Activated CD8-positive, alpha-beta memory T cell treated with anti-CD3 and anti-CD28 coated beads, Interleukin-2, amount 50 U/mL, for 48 hours (primary cell): ENCODE measurements around the gene ZNF277.
"Not testable (repeated sequence)": the region's sequence is repeated elsewhere in the genome, so short reads cannot be mapped to it uniquely, and the experiment has no call there.

Experiments
- DNase-seq: peaks from one replicate; pipeline ENCODE4 v3.0.0-alpha.2; 2020

The ZNF277 gene

DNA sequence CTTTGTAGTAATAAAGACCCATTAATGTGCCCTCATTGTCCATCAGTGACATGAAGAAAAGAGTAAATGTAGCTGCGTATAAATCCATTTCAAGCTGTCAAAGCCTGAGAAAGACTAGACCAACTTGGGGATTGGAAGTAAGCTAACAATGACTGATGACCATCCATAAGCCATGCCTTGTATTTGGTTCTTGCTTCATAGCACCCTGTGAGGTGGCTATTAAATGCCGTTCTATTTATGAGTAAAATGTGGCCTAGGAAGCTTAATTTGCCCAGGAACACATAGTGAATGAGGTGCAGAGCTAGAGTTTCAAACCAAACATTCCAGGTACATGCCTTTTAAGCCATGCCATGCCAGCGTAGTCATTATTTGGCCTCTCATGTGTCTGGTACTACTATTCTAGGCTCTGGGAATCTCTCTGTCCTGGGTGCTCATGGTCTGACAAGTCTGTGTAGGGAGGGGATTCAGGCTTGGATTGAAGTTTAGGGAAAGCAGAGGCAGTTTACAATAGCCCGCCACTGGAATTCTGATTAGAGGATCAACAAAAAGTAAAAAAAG is 92.1 kb downstream of the ZNF277 start:
- no peak for DNase-seq

- DNase-seq, result no peak
These were observed 93.6 kb downstream of the ZNF277 start for GRCh38 chr7:112300072-112300471.

DNA sequence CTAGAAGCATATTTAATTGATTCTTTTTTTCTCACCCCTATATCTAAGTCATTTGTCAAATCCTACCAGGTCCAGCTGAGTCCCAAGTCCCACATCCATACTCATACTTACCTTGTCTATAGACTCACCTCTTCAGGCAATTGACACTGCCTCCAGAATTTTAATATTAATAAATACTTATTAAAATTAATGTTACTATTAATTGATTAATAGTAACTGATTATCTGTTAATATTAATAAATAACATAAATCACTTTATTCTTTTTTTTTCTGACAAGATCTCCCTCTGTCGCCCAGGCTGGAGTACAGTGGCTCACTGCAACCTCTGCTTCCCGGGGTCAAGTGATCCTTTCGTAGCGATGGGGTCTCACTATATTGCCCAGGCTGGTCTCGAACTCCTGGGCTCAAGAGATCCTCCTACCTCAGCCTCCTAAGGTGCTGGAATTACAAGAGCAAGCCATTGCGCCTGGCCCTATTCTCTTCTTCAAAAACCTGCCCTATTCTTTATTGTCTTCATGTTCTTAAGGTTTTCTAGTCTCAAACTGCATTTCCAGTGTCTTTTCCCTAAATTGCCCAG is 94.4 kb downstream of the ZNF277 start:
- DNase-seq, result no peak

GRCh38 chr7:112302566-112302965 is 96.1 kb downstream of the ZNF277 start:
- DNase-seq, result no peak

- no peak for DNase-seq
These were observed 100.4 kb downstream of the ZNF277 start for GRCh38 chr7:112306903-112307302.

GRCh38 chr7:112307506-112307905 is 101.0 kb downstream of the ZNF277 start:
- no peak for DNase-seq

DNA sequence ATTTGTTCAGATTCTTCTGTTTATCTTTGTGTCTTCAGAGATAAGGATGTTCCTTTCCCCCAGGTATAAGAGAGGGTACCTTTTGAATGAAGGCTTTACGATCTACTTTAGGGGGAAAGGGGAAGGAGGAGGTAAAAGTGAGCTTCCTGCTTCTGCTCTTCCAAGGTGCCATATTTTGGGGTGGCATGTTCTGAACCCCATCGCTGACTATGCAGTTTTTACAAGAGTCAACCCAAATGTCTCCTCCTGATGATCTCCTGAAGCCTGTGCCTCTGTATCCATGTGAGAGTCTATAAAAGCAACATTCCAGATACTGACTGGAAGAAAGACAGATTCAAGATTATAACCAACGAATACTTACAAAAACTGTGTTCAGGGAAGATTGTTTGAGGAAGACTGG is 102.5 kb downstream of the ZNF277 start:
- DNase-seq, result no peak

- not testable (repeated sequence) for DNase-seq
These were observed 110.3 kb downstream of the ZNF277 start for GRCh38 chr7:112316803-112317202.

GRCh38 chr7:112322070-112322469 is 115.6 kb downstream of the ZNF277 start:
- no peak for DNase-seq

- DNase-seq, result no peak
These were observed 121.1 kb downstream of the ZNF277 start for GRCh38 chr7:112327566-112327965.

DNA sequence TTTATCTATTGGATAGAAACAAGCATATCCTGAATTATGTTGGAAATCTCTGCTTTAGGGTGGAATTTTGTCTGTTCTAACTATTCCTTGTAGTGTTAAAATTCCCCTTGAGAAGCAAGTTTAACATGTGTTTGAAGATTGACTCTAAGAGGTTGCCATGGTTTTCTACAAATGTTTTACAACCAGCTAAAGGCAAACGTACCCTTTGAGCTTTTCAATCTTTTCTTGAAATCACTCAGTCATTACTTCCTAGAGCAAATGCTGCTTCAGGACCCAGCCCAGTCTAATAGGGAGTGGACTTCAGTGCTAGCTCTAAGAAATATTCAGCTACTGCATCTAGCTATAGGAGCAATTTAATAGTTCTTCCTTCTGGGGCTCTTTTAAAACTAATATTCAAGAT is 125.0 kb downstream of the ZNF277 start:
- no peak for DNase-seq

- DNase-seq, result no peak
These were observed 127.9 kb downstream of the ZNF277 start for GRCh38 chr7:112334366-112334765.

- no peak for DNase-seq
These were observed 129.8 kb downstream of the ZNF277 start for GRCh38 chr7:112336261-112336660.

GRCh38 chr7:112336936-112337576 is 130.6 kb downstream of the ZNF277 start:
- DNase-seq, result no peak

GRCh38 chr7:112337892-112338291 is 131.4 kb downstream of the ZNF277 start:
- no peak for DNase-seq

- DNase-seq, result no peak
These were observed 132.3 kb downstream of the ZNF277 start for GRCh38 chr7:112338786-112339185.

DNA sequence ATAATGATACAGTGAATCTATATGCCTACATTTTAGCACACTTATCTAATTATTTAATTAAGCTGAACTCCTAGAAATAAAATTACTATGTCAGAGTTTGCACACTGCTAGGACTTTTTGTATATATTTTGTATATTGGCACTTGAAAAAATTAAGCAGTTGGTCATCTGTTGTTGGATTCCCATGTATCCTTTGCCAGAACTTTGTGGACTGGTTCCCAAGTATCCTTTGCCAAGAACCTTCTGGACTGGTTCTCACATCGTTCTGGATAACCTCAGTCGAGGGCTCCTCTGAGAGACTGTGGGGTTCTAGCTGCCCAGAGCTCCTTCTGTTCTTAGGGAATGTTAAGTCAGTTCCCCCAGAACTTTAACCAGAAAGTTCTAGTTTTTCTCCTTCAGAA is 135.0 kb downstream of the ZNF277 start:
- DNase-seq, result no peak

- no peak for DNase-seq
These were observed 140.0 kb downstream of the ZNF277 start for GRCh38 chr7:112346381-112347060.

DNA sequence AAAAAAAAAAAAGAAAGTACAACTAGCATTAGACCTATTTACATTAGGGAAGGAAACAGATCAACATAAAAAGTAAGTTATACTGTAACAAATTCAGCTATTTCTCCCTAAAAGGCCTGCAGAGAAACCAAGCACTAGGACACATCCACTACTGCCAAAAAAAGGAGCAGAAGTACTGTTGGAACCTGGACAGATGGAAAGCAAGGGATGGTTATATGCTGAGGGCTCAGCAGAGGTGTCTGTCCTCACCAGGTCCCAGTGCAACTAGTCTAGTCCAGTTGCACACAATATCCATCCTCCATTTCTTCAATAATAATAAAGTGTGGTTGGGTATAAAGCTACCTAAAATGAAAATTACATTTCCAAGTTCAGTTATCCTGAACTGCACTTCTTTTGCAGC is 140.6 kb downstream of the ZNF277 start:
- no peak for DNase-seq

DNA sequence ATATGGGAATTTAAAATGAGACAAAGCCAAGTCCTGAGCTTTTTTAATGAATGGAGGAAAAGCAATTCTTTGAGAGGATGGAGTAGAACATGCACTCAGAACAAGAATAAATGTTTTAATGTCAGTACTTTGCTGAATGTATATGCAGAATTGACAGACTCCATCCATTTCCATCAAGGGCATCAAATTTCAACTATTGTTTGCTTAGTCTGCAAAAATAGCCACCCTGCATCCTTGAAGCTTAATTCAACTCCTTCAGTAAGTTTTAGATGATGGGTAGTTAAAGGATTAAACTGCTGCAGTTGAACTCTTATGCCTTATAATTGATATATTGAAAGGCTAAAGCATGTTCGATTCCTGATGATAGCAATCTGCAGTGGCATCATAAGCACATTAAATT is 144.1 kb downstream of the ZNF277 start:
- no peak for DNase-seq

DNA sequence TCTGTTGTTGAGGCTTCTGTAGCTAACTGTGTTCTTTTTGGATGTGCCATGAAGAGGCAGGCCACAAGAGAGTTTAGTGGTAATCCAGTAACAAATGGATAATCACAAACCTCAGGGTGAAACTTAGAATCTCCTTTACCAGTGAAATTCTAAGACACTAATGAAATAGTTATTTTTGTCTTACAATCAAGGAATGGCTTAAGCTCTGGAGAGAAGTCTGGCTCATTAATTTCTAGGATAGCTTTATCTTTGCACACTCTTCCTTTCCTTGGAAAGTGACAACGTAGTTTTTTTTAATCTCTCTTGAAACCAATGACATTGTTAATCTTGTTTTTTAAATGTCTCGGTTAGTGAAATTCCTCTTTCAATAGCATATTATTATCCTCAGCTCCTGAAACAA is 150.1 kb downstream of the ZNF277 start:
- DNase-seq, result no peak

GRCh38 chr7:112357136-112357535 is 150.6 kb downstream of the ZNF277 start:
- DNase-seq, result no peak

GRCh38 chr7:112358513-112358912 is 152.0 kb downstream of the ZNF277 start:
- DNase-seq, result no peak

DNA sequence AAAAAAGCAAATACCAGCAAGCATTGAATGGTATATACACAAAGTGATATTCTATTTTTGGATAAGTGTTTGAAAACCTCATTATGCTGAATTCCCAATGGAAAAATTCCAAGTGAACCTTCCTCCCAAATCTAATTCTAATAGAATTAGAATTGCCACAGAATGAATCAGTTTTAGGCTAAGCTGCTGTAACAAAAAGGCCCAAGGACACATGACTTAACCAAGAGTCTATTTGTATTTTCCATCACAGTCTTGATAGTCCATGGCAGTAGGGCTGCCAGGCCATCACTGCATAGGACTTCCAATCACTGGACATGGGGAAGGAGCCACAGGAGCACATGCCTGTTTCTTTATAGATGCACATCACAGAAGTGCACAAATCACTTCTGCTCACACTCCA is 152.6 kb downstream of the ZNF277 start:
- no peak for DNase-seq
